HG03159 (cell line): ENCODE measurements around the gene UBASH3A.

Experiments
- ATAC-seq: cut with Tn5 transposase; IDR thresholded peaks from one replicate; pipeline ENCODE4 v1.9.1; 2021; ENCODE audit warnings: mild to moderate bottlenecking, moderate library complexity; ENCODE audit not compliant: unreplicated experiment

UBASH3A gene

DNA sequence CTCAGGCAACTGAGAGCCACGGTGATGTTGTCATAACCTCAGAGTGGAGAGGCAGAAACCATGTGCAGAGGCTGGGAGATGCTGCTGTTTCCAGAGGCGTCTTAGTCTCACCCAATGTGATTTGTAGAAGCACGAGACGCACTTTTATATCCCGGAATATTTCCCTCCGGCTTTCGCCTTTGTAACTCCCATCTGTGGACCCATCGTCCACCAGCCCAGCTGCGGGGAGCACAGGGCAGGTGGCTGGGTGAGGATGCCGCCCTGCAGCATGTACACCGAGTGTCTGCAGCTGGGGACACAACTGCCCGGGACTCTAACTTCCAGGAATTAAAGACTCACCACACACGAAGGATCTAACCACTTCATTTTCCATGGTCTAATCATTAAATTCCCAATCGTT, 43.5 kb downstream of the UBASH3A start:
- ATAC-seq, result no peak

DNA sequence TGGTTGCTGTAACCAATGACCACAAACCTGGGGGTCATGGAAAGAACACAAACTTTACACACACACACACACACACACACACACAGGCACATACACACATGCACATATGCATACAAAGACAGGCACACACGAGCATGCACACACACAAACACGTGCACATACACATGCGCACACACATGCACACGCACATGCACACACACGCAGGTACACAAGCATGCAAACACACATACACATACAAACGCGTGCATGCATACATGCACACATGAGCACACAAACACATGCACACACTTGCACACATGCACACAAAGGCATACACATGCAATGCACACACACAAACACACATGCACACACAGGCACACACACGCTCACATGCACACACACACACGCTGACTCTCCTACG, 44.0 kb downstream of the UBASH3A start:
- no peak for ATAC-seq

DNA sequence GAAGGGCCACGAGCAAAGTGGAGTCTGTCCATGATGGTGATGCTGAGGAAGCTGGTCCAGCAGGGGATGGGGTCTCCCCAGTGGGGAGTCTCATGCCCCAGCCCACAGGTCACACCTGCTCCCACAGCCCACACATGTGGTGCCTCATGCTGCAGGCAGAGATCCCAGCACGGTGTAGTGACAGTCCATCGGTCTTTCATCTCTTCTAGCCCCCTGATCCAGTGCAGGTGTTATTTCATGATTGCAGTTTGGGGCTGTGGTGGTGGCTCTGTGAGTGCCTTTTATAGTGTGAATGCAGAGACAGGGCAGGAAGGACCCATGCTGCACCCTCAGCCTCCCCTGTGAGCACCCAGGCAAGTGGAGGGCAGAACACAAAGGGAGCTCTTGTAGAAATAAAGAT, 45.0 kb downstream of the UBASH3A start:
- ATAC-seq, result no peak

DNA sequence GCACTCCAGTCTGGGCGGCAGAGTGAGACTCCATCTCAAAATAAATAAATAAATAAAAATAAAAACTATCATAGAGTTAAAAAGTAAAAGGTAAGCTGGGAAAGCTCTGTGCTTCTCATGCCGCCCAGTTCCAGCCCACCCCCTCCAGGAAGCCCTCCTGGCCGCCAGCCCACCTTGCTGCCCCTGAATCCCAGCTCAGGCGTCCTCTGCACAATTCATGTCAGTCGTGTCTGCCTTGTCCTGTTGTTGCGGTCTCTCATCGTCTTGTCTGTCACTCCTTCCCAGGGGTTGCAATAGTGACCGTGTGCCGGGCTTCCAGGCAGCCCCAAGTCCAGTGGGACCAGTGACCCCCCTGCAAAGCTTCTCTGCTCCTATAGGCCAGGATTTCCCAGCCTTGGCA, 48.2 kb downstream of the UBASH3A start:
- ATAC-seq, result no peak

DNA sequence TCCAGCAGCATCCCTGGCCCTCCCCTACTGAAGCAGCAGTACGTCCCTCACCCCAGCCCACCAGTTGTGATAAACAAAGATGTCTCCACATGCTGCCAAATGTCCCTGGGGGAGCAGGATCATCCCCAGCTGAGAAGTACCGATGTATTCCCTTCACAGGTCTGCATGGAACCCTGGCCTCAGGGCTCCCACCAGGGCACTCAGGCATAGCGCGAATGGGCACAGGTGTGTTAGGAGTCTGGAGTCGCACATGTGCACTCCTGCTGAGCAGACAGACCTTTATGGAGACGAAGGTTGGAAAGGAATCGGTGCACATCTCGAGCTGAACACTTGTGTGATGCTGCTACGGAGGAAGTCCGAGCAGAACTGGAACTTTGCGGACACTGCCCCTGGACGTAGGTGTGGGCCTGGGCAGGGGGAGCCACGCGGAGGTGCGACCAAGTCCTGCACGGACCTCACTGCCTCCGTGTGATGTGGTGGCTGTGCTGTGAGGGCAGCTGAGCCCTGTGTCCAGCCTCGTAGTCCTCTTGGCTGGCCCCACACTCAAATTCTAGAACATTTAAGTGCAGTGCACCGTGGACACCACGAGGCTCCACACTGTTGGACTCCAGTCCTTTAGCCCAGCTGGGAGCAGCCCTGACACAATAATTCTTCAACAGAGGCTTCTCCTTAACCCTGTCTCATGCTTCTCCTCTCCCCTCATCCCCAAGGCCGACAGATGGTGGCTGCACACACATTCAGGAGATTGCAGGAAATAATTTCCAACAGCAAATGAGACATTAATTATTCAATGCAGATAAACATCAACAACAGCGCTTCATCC, 48.9 kb downstream of the UBASH3A start:
- ATAC-seq, result no peak

DNA sequence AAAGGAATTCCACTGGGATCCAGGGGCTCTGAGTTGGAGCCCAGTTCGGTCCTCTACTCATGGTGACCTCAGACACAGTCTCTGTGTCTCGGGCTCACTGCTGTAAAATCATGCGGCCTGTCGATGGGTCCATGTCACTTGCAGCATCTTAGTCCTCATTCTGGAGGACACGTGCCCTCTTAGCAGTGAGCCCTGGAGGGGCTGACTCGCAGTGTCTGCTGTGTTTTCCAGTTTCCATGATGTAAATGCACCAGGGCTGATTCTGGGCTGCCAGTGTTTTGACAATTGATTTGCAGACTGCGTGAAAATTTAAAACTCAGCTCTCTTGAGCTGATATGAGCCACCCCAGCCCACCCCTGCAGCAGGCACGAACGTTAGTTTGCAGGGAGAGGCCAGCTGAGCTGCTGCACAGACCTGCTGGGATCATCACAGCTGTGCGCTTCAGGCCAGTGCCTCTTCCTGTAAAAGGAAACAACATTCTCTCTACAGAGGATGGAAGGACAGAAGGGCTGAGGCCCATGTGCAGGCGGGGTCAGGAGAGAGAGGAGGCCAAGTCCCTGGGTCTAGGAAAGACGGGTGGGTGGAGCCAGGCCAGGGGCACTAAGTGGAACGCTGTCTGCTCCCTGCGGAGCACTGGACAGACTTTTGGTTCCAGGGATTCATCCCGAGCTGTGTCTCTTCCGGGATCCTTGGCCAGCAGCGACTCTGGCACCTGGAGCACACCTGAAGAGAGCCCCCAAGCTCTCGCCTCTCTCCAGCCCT, 49.7 kb downstream of the UBASH3A start:
- no peak for ATAC-seq

DNA sequence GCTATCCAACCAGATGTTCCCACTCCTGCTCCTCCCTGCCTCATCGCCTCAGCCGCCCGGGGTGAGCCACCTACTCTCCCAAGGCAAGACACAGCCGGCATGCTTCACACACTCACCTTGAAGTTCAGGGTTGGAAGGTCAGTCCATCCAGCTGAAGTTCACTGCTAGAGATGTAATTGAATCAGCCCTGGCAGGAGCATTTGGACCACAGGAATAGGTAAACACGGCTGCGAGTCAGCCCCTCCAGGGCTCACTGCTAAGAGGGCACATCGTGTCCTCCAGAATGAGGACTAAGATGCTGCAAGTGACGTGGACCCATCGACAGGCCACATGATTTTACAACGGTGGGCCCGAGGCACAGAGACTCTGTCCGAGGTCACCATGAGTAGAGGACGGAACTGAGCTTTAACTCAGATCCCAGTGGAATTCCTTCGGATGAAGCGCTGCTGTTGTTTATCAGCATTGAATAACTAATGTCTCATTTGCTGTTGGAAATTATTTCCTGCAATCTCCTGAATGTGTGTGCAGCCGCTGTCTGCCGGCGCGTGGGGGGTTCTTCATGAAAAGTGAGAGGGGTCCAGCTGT, 50.4 kb downstream of the UBASH3A start:
- ATAC-seq, result no peak

DNA sequence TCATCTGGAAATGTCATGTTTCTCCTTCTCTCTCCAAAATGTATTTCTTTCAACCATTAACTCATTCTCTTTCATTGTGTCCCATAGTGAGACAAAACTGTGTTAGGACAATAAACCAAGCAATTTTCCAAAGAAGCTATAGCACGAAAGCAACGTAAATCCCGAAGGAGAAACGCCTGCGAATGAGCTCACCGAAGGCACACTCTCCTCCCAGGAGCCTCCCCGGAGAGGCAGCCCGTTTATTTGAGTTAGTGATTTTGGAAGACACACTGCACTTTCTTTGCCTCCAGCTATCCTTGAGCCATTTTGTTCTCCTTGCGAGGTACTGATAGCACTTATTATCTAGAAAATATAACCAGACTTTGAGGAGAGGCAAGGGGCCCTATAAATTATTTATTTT, 51.1 kb downstream of the UBASH3A start:
- ATAC-seq, result no peak

DNA sequence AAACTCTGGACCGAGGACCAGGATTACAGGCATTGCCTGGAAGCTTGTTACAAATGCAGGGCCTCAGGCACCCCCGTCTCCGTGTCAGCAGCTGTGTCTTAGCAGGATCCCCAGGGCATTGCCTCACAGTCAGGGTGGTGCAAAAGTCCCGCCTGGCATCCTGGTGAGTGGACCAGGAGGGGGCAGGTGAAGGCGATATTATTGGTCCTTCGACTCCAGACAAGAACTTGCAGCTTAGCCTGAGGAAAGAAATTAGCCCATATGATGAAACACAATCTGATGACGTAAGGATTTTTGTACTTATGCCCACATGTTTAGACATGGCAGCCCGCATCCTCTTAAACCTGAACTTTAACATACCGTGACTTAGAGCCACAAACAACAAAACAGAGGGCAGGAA, 51.5 kb downstream of the UBASH3A start:
- no peak for ATAC-seq

DNA sequence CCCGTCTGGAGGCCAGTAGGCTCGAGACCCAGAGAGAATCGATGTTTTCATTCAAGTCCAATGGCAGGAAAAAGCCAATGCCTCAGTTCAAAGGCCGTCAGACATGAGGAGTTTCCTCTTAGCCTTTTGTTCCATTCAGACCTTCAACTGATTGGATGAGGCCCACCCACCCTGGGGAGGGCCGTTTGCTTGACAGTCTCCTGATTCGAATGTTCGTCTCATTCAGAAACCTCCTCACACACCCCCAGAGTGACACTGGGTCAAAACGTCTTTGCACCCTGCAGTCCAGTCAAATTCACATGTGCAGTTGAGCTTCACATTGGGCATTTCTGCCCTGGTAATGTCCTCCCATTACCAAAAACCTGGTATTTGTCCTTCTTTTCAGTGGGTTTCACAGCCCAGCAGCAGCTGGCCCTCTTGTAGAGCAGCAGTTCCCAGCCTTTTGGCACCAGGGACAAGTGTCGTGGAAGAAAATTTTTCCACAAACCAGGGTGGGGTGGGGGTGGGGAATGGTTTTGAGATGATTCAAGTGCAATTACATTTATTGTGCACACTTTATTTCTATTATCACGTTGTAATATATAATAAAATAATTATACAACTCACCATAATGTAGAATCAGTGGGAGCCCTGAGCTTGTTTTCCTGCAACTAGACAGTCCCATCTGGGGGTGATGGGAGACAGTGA, 52.2 kb downstream of the UBASH3A start:
- no peak for ATAC-seq

DNA sequence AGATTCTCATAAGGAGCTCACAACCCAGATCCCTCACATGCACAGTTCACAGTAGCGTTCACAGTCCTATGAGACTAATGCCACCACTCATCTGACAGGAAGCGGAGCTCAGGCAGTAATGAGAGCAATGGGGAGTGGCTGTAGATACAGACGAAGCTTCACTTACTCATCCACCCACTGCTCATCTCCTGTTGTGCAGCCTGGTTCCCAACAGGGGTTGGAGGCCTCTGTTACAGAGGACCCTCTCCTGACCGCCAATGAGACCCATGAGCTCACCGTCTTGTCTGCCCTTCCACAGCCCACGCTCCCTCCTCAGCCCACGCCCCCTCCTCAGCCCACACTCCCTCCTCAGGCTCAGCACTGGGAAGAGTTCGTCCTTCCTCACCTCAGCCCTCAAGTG, 52.8 kb downstream of the UBASH3A start:
- ATAC-seq, result no peak

DNA sequence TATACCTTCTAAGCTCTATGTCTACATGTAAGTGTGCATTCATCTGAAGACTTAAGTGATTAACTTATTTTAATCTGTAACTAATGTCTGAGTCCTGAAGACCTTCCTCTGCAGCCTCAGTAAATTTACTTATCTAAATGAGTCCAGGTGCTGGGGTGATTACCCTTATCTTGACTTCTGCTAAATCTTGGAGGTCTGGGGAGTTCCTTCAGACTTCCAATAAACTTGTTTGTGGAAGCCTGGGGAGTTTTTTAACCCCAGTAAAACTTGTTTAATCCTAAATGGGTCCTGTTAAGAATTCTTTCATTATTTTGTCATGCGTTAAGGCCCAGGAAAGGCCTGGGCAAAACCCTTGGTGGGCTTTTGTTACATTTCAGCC, 55.4 kb downstream of the UBASH3A start:
- no peak for ATAC-seq

DNA sequence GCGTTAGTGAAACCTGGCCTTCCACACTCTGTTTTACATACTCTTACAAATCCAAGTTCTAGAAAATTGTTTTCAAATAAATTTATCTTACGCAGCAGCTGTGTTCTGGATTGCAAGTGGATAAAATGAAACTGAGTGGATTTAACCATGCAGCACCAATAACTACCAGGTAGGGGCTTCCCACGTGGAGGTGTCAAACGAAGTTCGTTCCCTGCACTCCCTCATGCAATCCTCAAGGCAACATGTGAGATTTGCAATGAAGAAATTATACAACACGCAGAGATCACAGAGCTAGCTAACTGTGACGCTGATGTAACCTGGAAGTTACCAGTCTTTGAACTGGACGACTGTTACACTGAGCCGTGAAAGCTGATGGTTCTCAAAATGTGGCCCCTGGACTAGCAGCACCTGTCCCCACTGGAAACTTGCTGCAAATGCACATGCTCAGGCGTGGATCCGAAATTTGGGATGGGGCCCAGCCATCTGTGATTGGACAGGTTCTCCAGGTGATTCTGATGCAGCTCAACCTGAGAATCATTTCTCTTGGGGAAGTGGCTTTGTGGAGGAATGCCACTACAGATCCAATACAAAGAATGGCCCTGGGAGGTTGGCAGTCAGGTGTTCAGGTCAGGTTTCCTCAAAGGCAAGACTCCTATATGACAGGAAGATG, 56.0 kb downstream of the UBASH3A start:
- no peak for ATAC-seq

DNA sequence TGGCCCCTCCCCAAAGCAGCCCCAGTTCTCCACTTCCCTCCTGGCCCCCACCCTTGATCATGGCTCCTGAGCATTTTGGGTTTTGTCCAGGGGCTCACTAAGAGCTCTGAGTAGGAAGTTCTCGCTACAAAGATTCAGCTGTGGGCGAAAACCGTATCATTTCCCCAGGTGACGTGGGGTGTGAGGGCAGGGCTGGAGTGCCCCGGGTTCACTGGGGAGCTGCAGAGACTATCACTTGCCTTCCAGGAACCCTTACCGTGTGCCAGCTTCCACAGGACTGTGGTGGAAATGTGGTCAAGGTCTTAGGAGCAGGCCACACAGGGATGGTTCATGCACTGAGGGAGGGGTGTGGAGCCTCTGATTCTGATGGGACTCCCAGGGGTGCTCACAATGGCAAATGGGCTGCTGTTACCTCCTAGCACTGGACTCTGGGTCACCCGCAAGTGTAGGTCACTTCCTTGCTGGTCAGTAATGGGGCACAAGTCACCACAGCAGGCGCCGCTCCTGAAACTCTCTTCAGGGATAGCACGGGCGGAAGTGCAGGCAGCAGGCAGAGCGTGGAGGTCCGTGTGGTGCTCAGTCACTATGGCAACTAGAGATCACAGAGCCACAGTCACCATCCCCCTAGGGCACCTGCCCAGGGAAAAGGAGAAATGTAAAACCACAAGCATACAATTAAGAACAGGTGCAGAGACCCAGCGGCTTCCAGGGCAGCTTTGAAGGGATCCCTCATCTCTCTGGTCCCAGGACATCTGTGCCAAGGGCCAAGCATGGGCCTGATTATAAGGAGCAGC, 56.9 kb downstream of the UBASH3A start:
- peak; percentile 62 for ATAC-seq

DNA sequence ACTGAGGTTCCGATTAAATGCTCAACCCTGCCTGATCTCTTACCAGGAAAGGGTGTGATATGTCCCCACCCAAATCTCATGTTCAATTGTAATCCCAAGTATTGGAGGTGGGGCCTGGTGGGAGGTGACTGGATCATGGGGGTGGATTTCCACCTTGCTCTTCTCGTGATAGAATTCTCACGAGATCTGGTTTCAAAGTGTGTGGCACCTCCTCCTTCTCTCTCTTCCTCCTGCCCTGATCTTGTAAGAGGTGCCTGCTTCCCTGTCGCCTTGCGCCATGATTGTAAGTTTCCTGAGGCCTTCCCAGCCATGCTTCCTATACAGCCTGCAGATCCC, 57.5 kb downstream of the UBASH3A start:
- no peak for ATAC-seq

DNA sequence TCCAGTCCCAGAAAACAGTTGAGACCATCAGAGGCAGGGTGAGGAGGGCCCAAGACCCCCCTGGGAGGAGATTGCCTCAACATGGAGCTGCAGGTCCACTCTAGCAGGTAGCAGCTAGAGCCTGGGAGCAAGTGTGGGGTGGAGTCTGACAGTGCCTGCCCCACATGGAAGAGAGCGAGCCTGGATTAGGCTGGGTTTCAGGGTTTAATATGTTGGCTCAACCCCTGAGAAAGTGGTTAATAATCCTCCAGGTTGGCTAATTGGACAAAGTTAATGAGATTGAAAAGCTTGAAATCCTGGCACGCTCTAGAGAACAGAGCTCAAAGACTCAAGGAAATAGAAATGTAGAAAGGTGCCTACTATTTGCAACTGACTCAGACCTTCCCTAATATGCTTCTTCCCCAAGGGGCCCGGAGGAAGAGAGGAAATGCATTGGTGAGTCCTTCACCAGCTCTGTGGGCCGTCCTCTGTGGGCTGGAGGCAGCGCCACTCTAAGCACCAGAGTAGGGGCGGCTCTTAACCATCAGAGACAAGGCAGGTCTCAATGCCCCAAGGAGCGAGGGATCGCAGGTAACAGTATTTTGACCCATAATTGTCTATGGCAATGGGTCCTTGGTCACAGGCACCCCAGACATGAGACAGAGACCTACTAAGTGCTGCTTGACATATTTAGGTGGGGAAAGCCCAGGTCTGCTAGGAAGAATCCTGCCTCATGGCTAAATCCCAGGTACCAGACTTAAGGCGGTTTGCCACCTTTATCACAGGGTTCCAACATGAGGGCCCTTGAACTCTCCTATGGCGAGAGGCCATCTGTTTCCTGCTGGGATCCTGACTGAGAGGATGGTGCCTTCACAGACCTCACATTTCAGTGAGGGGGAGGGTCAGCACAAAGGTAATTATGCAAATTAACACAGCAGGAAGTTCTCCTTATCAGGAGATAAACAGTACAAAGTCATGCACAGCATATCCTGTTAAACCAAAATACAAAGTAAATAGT, 58.5 kb downstream of the UBASH3A start:
- ATAC-seq, result no peak

DNA sequence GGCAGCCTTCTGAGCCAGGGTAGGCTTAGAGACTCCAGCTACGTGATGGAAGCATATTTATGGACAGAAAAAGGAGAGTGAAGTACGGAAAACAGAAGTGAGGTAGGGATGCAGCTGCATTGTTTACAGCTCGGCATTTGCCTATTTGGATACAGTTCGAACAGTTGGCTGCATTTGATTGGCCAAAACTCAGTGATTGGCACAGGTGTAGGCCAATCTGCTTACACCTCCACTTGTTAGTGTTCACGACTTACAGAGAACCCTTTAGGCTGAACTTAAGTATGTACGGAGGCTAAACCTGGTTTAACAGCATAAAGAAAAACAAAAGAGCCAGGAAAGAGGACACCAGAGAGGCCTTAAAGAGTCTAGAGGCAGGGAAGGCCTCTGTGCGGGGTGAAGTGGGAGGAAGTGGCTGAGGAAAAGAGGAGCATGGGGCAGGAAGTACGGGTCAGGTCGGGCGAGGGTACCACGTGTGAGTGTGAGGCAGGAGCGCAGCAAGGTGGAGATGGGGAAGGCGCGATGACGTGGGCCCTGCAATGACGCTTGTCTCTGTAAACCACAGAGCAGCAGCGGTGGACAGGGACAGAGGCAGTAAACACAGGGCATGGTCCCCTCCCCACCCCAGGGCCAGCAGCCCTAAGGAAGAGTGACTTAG, 60.3 kb downstream of the UBASH3A start:
- ATAC-seq, result no peak

DNA sequence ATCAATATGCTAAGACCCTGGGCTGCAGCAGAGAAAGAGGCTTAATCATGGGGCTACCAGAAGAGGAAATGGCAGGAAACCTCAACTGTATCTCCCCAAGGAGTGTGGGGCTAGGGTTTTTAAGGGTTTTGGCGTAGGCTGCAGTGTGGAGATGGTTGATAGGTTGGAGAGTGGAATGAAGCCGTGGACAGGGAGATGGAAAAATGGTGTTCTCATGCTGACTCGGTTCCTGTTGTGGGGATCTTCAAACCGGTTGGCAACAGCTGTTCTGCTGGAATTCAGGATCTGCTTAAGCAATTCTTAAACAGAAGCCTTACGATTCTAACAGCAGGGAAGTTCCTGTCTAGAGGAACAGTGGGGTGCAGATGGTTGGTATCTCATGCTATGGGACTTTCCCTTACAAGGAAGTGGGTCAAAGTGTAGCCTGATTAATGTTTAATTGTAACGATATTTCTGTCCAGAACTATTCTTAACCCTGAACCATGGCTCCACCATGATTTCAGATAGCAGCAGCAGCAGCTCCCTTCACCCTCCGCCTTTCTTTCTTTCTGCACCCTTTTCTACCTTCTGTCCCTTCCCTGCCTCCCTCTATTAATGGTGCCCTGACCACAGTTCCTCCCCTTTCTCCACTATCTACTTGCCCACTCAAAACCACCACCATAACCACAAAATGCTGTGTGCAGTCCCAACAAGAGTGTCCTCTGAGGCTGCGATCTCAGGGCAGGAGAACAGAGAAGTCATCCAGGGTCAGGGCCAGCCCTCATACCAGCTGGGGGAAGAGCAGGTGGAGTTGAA, 61.5 kb downstream of the UBASH3A start:
- ATAC-seq, result no peak
